ENCODE measurements around the gene RNF145. TPM values are rescaled to one million over a fixed set of nuclear protein-coding genes. Genes with fewer than 3 reads are reported as not detected.
"Not testable (repeated sequence)": the region's sequence is repeated elsewhere in the genome, so short reads cannot be mapped to it uniquely, and the experiment has no call there.

The RNF145 gene
- total RNA-seq, 1 experiment from 2014 or later: 13.7 TPM

DNA sequence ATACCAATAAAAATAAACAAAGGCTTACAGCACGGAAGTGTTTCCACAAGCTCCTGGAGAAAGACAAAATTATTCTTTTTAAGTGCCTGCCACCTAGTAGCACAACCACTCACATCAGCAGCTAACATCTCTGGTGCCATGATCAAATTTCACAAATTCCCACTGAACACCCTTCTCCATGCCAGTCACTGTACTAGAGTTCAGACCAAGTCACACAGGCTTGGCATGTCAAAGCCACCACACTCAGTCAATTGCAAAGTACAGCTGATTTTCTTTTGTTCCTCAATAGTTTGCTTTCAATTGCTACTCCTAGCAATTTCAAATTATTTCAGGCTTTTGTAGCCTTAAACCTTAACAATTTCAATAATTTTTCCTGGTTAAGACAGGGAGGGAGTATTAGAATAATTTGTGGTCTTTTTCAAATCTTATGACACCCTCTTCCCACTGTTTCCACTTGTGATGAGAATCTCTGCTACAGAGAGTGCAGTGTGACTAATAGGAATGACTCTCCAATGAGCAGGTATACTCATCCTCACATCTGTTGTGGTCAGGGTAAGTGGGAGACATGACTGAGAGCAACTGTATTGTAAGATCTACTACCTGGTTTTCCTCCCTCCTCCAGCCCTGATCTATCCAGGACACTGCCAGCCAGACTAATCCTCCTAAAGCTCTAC is 46.2 kb downstream of the RNF145 start:
- Histone ChIP-seq H3K9me3 (ENCODE audit: low read length) (no peaks in the 10 kb centered on the region), H2AFZ (ENCODE audit: low read length) (no peak overlapping the region), H3K9ac (ENCODE audit: low read length) (no peak overlapping the region), H3F3A (ENCODE audit: low read length, unreplicated experiment) (no peaks in the 10 kb centered on the region), H3K27me3 (ENCODE audit: low read length) (no peaks in the 10 kb centered on the region), H3K4me2 (ENCODE audit: low read length) (peak overlapping the region; percentile 21), H3K4me3 (ENCODE audit: low read length) (no peak overlapping the region), H3K4me1 (ENCODE audit: insufficient read depth, low read length) (peaks cover 12% of the 10 kb centered on the region), H3K27ac (ENCODE audit: low read length) (peak overlapping the region; percentile 65), H3K36me3 (ENCODE audit: low read depth, low read length) (peaks cover 9% of the 10 kb centered on the region; the same call in 1 of the 2 replicates), H3K9me2 (replicated peaks; ENCODE audit: low read length) (no peaks in the 10 kb centered on the region), H3K79me2 (ENCODE audit: low read length) (no peaks in the 10 kb centered on the region), H4K20me1 (ENCODE audit: low read length) (no peaks in the 10 kb centered on the region)
- ChIA-PET CTCF (interaction anchor here (0.8 kb wide), 1 partner anchor 16 kb away, joined by 3 read pairs; no protein-coding TSS in a partner anchor), POLR2A (ENCODE audit: unreplicated experiment) (no interaction called here)
- TF ChIP-seq EZH2phosphoT487 (IDR thresholded peaks at IDR 0.05; ENCODE audit: borderline replicate concordance, low read length): no peak
- TF ChIP-seq, protein P1, sequence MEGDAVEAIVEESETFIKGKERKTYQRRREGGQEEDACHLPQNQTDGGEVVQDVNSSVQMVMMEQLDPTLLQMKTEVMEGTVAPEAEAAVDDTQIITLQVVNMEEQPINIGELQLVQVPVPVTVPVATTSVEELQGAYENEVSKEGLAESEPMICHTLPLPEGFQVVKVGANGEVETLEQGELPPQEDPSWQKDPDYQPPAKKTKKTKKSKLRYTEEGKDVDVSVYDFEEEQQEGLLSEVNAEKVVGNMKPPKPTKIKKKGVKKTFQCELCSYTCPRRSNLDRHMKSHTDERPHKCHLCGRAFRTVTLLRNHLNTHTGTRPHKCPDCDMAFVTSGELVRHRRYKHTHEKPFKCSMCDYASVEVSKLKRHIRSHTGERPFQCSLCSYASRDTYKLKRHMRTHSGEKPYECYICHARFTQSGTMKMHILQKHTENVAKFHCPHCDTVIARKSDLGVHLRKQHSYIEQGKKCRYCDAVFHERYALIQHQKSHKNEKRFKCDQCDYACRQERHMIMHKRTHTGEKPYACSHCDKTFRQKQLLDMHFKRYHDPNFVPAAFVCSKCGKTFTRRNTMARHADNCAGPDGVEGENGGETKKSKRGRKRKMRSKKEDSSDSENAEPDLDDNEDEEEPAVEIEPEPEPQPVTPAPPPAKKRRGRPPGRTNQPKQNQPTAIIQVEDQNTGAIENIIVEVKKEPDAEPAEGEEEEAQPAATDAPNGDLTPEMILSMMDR (conservative IDR thresholded peaks at IDR 0.05; ENCODE audit: low read depth, low read length): no peak
- TF ChIP-seq EZH2 (IDR thresholded peaks at IDR 0.05; ENCODE audit: low read length, unreplicated experiment): no peak
- no TSS peak for BruUV-seq (replicated peaks)
- peak; percentile 76 for DNase-seq
- peak; percentile 94 for ATAC-seq
- intact Hi-C loops (cut with micrococcal nuclease): no loop called here

DNA sequence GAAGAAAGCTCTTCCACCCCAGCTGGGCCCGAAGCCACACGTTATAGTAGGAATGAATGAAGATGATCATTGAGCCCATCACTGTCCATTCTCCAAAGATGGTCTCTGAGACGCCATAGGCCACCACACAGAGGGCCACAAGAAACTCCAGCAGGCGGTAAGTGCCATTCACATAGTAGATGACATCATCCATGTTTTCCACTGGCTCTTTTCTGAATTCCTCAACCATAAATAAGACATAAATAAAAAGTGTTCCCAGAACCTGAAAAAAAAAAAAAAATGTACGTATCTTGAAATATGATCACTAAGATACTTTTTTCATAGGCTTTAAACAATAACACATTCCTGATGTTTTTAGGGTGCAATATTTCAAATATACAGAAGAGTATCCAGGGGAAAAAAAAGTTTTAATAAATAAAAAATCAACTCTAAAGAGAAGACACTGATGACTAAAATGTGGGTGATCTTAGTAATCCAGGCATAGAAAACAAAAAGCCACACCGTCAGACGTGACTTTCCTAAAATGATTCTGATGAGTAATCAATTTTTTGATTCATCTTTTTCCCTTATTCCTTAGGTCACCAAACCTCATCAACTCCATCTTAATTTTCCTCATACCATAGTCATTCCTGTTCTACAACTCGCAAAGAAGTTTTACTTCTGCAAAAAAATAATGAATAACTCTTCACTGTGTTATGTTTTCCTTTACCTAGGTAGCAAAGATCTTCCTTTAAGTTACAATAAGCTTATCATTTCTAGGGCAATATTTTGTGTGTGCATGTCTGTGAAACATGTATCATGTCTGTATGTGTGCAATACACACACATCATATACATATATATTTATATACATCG is 47.8 kb downstream of the RNF145 start:
- H3K4me2 ChIP-seq (ENCODE audit: low read length): no peak overlapping the region
- H3K4me3 ChIP-seq (ENCODE audit: low read length): no peak overlapping the region
- no peak overlapping the region for H2AFZ ChIP-seq (ENCODE audit: low read length)
- intact Hi-C loops (cut with micrococcal nuclease): no loop called here
- no peaks in the 10 kb centered on the region for H3K79me2 ChIP-seq (ENCODE audit: low read length)
- H3K4me1 ChIP-seq (ENCODE audit: insufficient read depth, low read length): peaks cover 12% of the 10 kb centered on the region
- no peak for DNase-seq
- H4K20me1 ChIP-seq (ENCODE audit: low read length): no peaks in the 10 kb centered on the region
- no peak overlapping the region for H3K9ac ChIP-seq (ENCODE audit: low read length)
- BruUV-seq (replicated peaks): no TSS peak
- H3F3A ChIP-seq (ENCODE audit: low read length, unreplicated experiment): no peaks in the 10 kb centered on the region
- no peak for TF ChIP-seq EZH2phosphoT487 (IDR thresholded peaks at IDR 0.05; ENCODE audit: borderline replicate concordance, low read length)
- TF ChIP-seq, protein P1 (conservative IDR thresholded peaks at IDR 0.05; ENCODE audit: low read depth, low read length): no peak
- TF ChIP-seq EZH2 (IDR thresholded peaks at IDR 0.05; ENCODE audit: low read length, unreplicated experiment): no peak
- H3K9me3 ChIP-seq (ENCODE audit: low read length): no peaks in the 10 kb centered on the region
- POLR2A ChIA-PET (ENCODE audit: unreplicated experiment): no interaction called here
- no peak for ATAC-seq
- H3K36me3 ChIP-seq (ENCODE audit: low read depth, low read length): peaks cover 9% of the 10 kb centered on the region; the same call in 1 of the 2 replicates
- H3K27me3 ChIP-seq (ENCODE audit: low read length): no peaks in the 10 kb centered on the region
- CTCF ChIA-PET: interaction anchor here (0.7 kb wide), 1 partner anchor 125 kb away, joined by 3 read pairs; no protein-coding TSS in a partner anchor
- H3K9me2 ChIP-seq (replicated peaks; ENCODE audit: low read length): no peaks in the 10 kb centered on the region
- no peak overlapping the region for H3K27ac ChIP-seq (ENCODE audit: low read length)

DNA sequence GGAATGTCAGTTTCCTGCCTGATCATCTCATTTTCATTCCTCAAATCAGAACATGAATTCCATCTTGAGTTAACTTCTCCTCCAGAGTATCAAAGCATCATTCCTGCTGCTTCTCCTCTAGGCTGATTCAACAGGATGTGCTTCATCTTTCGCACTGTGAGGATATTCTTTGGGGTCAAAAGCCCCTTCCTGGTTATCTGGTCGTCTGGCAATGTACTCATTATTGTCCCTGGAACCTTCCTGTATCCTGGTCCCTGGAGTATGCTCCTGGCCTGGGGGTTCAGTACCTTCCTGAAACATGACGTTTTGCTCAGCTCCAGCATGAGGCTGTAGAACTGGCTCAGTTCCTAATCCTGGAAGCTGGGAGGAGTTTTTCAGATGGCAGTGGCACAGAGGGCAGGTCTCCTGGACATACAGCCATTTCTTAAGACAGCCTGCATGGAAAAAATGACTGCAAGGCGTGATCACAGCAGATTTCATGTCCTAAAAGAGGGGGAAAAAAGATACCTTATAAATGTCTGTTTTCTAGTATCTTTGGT is 50.7 kb downstream of the RNF145 start:
- POLR2A ChIA-PET (ENCODE audit: unreplicated experiment); CTCF ChIA-PET; H3K4me1 ChIP-seq (ENCODE audit: insufficient read depth, low read length); BruUV-seq (replicated peaks); H3K27ac ChIP-seq (ENCODE audit: low read length); H3F3A ChIP-seq (ENCODE audit: low read length, unreplicated experiment); DNase-seq; H3K9me3 ChIP-seq (ENCODE audit: low read length); H3K4me2 ChIP-seq (ENCODE audit: low read length); H3K4me3 ChIP-seq (ENCODE audit: low read length); ATAC-seq; H2AFZ ChIP-seq (ENCODE audit: low read length); H3K27me3 ChIP-seq (ENCODE audit: low read length); H3K9me2 ChIP-seq (replicated peaks; ENCODE audit: low read length); H3K79me2 ChIP-seq (ENCODE audit: low read length); H4K20me1 ChIP-seq (ENCODE audit: low read length); H3K9ac ChIP-seq (ENCODE audit: low read length): not testable (repeated sequence)
- intact Hi-C loops (cut with micrococcal nuclease): loop anchor here (2.0 to 5.0 kb wide), 4 partner anchors 20 to 829 kb away; partner anchors contain the start of gene UBLCP1
- peaks cover 13% of the 10 kb centered on the region; the same call in 1 of the 2 replicates for H3K36me3 ChIP-seq (ENCODE audit: low read depth, low read length)

All from PC-3 (cell line).